ENCODE results near the gene CCDC88A.

Gene CCDC88A

DNA sequence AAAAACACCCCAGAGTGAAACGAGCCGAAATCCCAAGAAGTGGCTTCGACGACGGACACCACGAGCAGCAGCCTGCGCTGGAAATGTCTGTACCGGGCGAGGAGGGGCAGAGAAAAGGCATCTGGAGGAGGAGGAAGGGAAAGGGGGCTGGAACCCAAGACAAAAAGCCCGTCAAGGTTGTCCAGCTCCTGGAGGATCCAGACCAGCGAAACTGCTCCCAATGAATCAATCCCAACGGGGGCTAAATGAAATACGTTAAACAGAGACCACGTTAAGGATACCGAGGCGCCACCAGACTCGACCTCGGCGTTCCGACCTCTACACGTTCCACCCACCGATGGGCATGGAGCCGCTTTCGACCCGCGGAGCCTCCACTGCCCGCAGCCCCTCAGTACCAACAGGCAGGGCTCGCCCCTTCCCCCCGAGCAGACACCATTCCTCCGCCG, 400 bp downstream of the CCDC88A start:
- no peaks in the 10 kb centered on the region for H4K20me1 ChIP-seq (ENCODE audit: insufficient read depth, low read length)
- H3K4me2 ChIP-seq (ENCODE audit: low read length), result peak overlapping the region; percentile 70
- peak overlapping the region; percentile 81 for H3K9ac ChIP-seq (ENCODE audit: low read length)
- peaks cover 68% of the 10 kb centered on the region for H3K4me1 ChIP-seq (ENCODE audit: low read length)
- H3K36me3 ChIP-seq (replicated peaks; ENCODE audit: low read depth, low read length), result no peaks in the 10 kb centered on the region
- no peak for TF ChIP-seq EZH2phosphoT487 (IDR thresholded peaks at IDR 0.05; ENCODE audit: low read depth)
- TF ChIP-seq, protein P1, sequence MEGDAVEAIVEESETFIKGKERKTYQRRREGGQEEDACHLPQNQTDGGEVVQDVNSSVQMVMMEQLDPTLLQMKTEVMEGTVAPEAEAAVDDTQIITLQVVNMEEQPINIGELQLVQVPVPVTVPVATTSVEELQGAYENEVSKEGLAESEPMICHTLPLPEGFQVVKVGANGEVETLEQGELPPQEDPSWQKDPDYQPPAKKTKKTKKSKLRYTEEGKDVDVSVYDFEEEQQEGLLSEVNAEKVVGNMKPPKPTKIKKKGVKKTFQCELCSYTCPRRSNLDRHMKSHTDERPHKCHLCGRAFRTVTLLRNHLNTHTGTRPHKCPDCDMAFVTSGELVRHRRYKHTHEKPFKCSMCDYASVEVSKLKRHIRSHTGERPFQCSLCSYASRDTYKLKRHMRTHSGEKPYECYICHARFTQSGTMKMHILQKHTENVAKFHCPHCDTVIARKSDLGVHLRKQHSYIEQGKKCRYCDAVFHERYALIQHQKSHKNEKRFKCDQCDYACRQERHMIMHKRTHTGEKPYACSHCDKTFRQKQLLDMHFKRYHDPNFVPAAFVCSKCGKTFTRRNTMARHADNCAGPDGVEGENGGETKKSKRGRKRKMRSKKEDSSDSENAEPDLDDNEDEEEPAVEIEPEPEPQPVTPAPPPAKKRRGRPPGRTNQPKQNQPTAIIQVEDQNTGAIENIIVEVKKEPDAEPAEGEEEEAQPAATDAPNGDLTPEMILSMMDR (IDR thresholded peaks at IDR 0.05; ENCODE audit: low read depth, low read length), result no peak
- peak overlapping the region; percentile 82 for H3K4me3 ChIP-seq (ENCODE audit: low read length)
- H2AFZ ChIP-seq (ENCODE audit: low read depth, low read length), result peak overlapping the region; percentile 87
- H3K27ac ChIP-seq (ENCODE audit: low read length), result peak overlapping the region; percentile 31; the same call in 1 of the 2 replicates
- H3K79me2 ChIP-seq (ENCODE audit: low read length), result peaks cover 10% of the 10 kb centered on the region; the same call in 1 of the 2 replicates
- no peaks in the 10 kb centered on the region for H3K27me3 ChIP-seq (ENCODE audit: low read depth, low read length)
- no peaks in the 10 kb centered on the region for H3K9me3 ChIP-seq (ENCODE audit: insufficient read depth, low read length)

DNA sequence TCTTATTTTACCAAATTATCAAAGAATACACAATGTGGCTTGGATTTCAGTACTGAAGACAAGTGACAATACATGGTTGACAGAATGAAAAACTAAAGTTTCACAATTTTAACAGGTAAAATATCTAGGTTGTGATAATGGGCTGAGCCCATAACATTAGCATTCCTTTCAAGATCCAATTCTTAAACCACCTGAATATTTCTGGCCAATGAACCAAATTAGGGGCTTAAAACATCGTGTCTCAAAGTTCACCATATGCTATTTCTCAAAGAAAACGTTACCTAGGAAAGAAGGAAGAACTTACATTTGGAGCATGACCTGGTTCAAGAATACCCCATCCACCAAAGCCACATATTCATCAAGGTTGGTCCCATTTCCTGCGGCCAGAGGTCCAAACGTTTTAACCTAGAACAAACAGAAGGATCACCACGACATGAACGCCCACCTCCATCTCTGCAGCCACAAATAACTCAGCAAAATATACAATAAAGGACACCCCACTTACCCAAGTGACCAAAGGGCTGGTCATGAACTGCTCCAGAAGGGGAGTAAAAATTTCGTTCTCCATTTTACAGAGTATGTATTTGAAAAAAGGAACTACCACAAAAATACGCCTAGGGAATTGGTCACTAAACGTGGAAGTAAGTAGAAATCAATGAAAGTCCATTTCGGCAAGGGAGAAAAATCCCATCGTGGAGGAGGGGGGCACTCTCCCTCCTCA, 984 bp downstream of the CCDC88A start:
- TF ChIP-seq, protein P1 (IDR thresholded peaks at IDR 0.05; ENCODE audit: low read depth, low read length), result no peak
- TF ChIP-seq EZH2phosphoT487 (IDR thresholded peaks at IDR 0.05; ENCODE audit: low read depth), result no peak
- Histone ChIP-seq H3K27ac (ENCODE audit: low read length) (no peak overlapping the region; the same call in 1 of the 2 replicates), H3K9me3 (ENCODE audit: insufficient read depth, low read length) (no peaks in the 10 kb centered on the region), H3K4me3 (ENCODE audit: low read length) (peak overlapping the region; percentile 82), H2AFZ (ENCODE audit: low read depth, low read length) (no peak overlapping the region), H3K36me3 (replicated peaks; ENCODE audit: low read depth, low read length) (no peaks in the 10 kb centered on the region), H3K4me2 (ENCODE audit: low read length) (peak overlapping the region; percentile 70), H3K79me2 (ENCODE audit: low read length) (peaks cover 10% of the 10 kb centered on the region; the same call in 1 of the 2 replicates), H4K20me1 (ENCODE audit: insufficient read depth, low read length) (no peaks in the 10 kb centered on the region), H3K4me1 (ENCODE audit: low read length) (peaks cover 62% of the 10 kb centered on the region), H3K27me3 (ENCODE audit: low read depth, low read length) (no peaks in the 10 kb centered on the region), H3K9ac (ENCODE audit: low read length) (peak overlapping the region; percentile 81)

DNA sequence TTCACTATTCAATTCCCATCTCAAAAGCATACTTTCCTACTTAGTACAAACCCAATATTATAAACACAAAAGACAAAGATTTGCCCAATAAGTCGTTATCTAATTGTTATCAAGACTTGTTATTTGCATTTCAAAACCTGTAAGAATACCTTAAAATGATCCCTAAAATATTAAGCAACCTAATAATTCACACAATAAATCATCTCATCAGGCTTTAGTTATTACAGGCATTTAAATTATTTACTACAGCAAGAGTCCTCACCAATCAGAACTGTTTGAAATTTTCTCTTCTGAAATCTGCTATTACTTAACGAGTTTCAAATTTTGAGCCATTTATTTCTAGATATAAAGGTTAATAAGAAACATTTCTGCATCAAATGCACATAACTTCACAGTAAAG, 1.6 kb downstream of the CCDC88A start:
- Histone ChIP-seq H3K4me2 (ENCODE audit: low read length) (peak overlapping the region; percentile 70), H3K36me3 (replicated peaks; ENCODE audit: low read depth, low read length) (no peaks in the 10 kb centered on the region), H3K9ac (ENCODE audit: low read length) (no peak overlapping the region), H3K9me3 (ENCODE audit: insufficient read depth, low read length) (no peaks in the 10 kb centered on the region), H3K4me3 (ENCODE audit: low read length) (peak overlapping the region; percentile 82), H3K4me1 (ENCODE audit: low read length) (peaks cover 56% of the 10 kb centered on the region), H3K27ac (ENCODE audit: low read length) (no peak overlapping the region; the same call in 1 of the 2 replicates), H3K79me2 (ENCODE audit: low read length) (peaks cover 10% of the 10 kb centered on the region; the same call in 1 of the 2 replicates), H2AFZ (ENCODE audit: low read depth, low read length) (no peak overlapping the region), H4K20me1 (ENCODE audit: insufficient read depth, low read length) (no peaks in the 10 kb centered on the region), H3K27me3 (ENCODE audit: low read depth, low read length) (no peaks in the 10 kb centered on the region)
- TF ChIP-seq, protein P1 (IDR thresholded peaks at IDR 0.05; ENCODE audit: low read depth, low read length), result no peak
- TF ChIP-seq EZH2phosphoT487 (IDR thresholded peaks at IDR 0.05; ENCODE audit: low read depth), result no peak

DNA sequence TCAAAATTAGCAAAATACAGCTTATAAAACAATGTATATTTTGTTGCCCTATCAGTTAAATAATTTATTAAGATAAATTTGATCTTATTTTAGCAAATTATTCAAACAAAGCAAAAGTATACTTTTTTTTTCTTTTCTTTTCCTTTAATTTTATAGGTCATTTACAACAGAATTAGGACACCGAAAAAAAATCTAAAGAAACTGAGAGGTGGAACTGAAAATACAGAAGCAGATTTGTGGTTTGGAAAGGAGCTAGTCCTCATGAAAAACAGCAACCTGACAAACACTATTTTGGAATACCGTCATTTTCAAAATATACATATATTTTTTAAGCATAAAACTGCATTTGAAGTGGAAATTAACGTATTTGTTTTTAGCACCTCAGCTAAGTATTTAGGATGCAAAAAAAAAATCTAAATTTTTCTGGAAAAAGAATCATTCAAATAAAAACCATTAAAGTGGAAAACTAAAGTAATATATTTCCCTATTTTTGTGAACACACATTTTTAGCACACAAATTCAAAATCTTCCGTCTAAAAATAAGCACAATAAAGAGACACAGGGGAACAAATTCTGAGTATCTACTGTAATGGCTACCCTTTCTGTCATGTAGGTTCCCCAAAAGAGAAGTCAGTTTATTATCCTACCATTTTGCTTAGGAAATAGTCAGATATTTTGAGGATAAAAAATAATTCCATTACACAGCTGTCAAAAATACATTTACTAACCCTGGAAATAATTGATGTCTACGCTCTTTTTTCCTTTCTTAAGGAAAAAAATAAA, 2.7 kb downstream of the CCDC88A start:
- peaks cover 10% of the 10 kb centered on the region; the same call in 1 of the 2 replicates for H3K79me2 ChIP-seq (ENCODE audit: low read length)
- no peak overlapping the region for H3K9ac ChIP-seq (ENCODE audit: low read length)
- no peak overlapping the region for H3K27ac ChIP-seq (ENCODE audit: low read length)
- H3K4me3 ChIP-seq (ENCODE audit: low read length), result peak overlapping the region; percentile 49
- no peaks in the 10 kb centered on the region for H3K27me3 ChIP-seq (ENCODE audit: low read depth, low read length)
- H3K9me3 ChIP-seq (ENCODE audit: insufficient read depth, low read length), result no peaks in the 10 kb centered on the region
- H4K20me1 ChIP-seq (ENCODE audit: insufficient read depth, low read length), result 0 out of 2 replicates have a peak, but pooled peaks cover 4% of the 10 kb centered on the region
- H2AFZ ChIP-seq (ENCODE audit: low read depth, low read length), result no peak overlapping the region
- peak overlapping the region; percentile 70 for H3K4me2 ChIP-seq (ENCODE audit: low read length)
- no peak for TF ChIP-seq EZH2phosphoT487 (IDR thresholded peaks at IDR 0.05; ENCODE audit: low read depth)
- TF ChIP-seq, protein P1 (IDR thresholded peaks at IDR 0.05; ENCODE audit: low read depth, low read length), result no peak
- peaks cover 2% of the 10 kb centered on the region for H3K36me3 ChIP-seq (replicated peaks; ENCODE audit: low read depth, low read length)
- H3K4me1 ChIP-seq (ENCODE audit: low read length), result peaks cover 45% of the 10 kb centered on the region

Data from OCI-LY3 (cell line).